NCI-H1417 (cell line): ENCODE data around the gene SLC38A6.

ENCODE experiments used
- DNase-seq, 3 experiments: peaks; one replicate each; lab custom pipeline; 2025; lab: John Stamatoyannopoulos, UW

The SLC38A6 gene

DNA sequence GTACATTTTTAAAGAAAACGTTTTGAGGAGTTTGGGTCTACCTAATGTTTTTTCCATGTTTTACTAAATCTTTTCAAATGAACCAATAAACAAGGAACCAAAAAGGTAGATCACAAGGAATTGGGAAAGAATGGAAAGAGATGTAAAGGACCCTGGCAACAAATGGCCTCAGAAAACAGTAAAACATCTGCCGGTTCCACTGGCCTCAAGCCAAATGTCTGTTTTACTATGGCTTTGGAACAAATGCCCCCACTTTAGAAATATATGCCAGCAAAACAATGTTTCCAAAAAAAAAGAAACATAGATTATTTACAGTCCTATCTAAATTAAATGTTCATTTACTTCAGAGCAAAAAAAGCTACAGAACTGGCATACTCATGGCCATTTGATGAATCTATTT lies 3.2 kb upstream of the SLC38A6 start:
- no peak for DNase-seq

DNA sequence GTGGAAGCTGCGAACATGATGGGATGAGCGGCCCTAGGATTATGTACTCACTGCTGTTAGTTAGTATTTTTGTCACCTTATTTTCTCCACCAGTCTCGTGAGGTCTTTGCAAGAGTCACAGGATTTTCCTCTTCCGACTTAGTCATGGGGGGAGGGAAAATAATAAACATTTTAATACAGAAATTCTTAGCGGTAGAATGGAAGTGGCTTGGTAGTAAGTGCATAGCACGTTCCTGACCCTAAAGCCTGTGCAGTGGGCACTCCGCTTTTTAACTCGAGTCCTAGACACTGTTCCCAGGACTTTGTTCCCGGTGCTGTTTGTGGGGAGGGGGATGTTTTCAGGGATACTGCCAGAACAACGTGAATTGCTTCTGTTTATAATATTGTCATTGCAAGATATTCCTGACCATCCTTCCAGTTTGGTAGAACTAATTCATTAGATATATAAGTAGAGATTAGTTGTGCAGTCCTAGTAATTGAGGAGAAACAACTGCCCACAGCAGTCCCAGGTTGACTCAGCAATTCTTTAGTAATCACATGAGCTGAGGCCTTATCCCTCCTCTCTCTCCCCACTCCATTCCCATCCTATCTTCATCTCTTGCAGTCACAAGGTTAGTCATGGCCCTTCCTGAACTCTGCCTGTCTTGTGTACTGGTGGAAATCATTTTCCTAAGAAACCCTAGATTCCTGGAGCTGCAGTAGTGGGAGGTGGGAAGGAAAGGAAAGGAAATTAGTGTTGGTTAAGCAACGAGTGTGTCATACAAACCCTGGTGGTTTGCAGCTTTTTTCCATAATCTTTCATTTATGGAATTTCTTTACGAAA lies 799 bp downstream of the SLC38A6 start:
- peak in 2 of 3 experiments; percentile 34 to 74 for DNase-seq

DNA sequence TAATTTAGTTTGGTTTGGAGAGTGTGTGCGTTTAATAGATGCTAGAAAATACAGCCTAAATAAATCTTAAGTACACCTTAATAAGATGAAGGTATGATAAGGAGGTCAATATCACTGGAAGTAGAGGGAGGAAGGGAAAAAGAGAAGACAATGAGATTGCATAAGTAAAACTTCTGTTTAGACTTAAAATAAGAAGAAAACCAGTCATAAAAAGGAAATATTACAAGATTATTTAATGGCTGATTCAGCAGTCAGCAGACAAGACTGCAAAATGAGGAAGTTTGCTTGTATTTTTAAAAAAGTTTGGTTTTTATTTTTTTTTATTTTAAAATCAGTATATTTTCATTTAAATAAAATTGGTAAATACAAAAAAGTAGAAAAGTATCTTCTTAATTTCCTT lies 3.2 kb downstream of the SLC38A6 start:
- DNase-seq = no peak

DNA sequence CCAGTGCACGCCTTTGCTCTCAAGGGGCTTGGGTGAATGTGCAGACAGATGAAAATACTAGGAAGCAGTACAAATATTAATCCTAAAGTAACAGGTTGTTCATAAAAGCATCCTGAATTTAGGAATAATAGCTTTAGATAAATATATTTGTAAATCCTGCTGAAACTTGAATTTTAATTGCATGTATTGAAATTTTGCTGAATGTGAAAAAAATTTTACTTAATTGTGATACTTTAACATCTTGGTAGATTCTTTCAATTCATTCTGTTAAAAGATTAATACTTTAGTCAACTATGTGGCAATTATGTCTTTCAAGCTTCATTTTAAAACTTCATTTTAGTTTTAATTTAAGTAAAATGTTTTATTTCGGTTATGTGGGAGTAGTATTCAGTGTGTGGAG lies 5.5 kb downstream of the SLC38A6 start:
- no peak for DNase-seq

DNA sequence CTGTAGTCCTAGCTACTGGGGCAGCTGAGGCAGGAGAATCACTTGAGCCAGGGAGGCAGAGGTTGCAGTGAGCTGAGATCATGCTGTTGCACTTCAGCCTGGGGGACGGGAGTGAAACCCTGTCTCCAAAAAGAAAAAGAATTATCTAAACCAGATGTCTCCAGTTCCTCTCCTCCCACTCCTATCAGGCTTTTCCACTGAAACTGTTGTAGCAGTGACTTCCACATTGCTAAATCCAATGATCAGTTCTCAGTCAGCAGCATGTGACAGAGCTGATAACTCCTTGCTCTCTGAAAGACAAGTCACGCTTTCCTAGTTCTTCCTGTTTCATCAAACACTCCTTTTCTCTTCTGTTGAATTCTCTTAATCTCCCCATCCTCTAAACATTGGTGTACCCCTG lies 8.6 kb downstream of the SLC38A6 start:
- no peak for DNase-seq

DNA sequence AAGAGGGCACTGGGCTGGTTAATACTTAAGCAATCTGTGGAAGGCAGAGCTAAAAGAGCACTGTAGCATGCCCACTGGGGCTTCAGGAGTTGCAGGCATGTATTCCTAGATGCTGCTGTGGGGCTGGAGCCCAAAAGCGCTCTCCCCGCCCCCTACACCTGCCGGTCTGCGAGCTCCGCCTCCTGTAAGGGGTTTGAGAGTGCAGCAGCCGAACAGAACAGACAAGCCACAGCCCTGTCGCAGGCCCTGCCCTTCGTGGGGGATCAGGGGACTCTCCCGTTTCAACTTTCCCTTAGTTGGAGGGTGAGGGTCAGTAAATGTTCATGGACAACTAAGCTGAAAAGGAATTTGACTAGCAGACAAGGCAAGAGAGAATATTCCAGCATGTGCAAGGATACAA lies 17.6 kb downstream of the SLC38A6 start:
- DNase-seq = no peak

DNA sequence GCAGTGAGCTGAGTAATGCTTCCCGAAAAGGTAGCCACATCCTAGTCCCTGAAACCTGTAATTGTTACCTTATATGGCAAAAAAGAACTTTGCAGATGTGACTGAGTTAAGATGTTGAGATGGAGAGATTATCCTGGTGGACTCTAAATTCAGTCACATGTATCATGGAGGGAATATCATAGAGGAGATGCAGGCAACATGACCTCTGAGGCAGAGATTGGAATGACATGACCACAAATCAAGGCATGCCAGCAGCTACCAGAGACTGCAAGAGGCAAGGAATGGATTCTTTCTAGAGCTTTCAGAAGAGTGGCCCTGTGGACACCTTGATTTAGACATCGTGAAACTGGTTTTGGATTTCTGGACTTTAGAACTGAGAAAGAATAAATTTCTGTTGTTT lies 18.5 kb downstream of the SLC38A6 start:
- no peak for DNase-seq

DNA sequence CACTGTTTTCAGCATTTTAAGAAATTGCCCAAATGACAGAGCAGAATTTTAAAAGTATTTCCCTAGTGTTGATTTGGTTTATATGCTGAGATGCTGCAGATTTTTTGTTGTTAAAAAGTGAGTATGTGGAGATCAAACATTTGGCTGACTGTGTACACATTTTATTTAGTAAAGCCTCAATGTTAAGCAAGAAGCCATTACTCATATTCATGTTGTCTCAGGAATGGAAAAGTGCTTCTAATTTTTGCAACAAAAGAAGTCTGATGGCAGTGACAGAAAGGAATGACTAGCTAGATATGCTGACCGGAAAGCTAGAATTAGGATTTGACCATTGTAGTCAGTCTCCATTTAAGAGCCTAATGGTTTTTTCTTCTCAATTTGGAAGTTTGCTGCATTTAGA lies 22.5 kb downstream of the SLC38A6 start:
- DNase-seq = no peak

DNA sequence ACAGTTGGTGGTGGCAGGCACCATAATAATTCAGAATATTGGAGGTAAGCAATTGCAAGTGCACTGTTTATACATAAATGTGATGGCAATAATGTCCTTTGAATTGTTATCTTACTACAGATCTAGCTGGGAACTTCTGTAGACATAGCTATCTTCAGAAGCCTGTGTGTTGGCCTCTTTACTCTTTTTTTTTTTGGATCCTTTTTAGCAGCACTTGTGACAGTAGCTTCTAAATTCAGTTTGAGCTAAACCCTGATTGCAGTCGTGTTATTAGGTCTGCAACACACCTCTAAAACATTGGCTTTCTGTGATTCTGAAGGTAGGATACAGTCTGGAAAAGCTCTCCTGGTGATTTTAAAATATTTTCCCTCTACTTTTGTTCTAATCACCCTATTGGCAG lies 38.5 kb downstream of the SLC38A6 start:
- no peak for DNase-seq

DNA sequence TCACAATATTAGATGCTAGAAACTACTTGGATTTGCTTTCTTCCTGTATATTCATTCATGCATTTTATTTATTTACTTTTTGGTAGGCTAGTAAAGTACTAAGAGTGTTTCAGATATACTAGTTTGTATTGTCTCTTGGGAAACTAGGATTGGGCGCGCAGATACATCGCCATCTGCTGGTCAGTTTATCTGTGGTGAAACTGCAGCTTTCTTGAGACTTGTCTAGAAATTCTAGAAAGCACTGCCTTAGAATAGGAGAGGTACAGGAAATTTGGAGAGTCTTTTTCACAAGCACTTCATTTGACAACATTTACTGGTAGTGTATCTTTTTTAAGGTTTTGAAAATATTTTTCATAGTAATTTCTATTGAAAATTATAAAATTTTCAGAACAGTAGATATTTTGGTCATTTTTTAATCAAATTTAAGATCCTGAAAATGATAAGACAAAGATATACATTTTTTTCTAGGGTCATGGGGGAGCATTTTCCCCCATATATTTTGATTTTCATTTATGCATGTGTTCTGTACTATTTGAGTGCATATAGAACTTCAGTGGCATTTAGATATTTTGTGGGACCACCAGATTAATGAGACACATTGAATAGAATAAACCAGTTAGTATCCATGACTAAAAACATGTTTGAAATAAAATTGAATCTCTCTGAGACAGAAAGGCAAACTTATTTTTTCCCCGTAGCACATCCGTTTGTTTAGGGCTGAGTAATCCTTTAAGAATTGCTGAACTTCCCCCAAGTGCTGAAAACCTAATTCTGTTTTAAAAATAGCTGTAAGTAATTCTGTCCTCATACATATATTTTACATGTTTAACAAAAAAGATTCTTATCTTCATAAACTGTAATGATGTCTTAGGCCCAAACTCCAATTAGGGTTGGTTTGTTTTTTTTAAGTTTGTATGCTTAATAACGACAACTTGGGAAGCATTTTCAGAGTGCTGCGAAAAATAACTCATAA lies 44.5 kb downstream of the SLC38A6 start:
- peak; percentile 49 to 92 (median 83) for DNase-seq

DNA sequence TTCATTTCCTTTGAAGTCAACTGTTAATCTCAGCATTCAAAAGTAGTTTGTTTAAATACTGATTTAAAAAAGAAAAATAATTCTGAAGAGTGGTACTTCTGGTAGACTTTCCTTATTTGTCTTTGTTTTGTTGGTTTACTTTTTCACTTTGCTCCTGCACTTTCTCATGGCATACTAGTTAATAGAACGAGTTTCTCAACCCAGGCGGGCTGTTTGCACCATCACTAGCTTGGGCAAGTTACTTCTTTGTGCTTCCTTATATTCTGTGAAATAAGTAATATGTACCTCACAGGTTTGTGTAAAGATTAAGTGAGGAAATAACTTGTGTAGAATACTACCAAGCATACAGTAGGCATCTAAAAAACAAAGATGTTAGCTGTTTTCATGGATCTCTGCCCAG lies 45.5 kb downstream of the SLC38A6 start:
- DNase-seq = no peak

DNA sequence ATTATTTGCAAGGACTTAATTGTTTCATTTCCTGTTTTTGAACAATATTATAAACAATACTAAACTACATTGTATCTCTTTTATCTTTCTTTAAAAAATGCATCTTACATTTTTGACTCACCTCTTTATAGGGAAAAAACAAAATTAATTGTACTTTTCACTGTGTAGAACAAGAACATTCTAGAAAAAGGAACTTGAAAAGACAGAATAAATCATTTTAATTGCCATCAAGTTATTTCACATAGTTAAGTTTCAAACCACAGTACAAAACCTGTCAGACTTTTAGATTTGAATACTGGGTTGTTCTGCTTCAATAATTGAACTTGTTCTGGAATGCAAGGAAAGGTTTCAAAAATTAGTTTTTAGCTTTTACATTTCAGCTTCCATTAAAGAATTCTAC lies 50.0 kb downstream of the SLC38A6 start:
- no peak for DNase-seq

DNA sequence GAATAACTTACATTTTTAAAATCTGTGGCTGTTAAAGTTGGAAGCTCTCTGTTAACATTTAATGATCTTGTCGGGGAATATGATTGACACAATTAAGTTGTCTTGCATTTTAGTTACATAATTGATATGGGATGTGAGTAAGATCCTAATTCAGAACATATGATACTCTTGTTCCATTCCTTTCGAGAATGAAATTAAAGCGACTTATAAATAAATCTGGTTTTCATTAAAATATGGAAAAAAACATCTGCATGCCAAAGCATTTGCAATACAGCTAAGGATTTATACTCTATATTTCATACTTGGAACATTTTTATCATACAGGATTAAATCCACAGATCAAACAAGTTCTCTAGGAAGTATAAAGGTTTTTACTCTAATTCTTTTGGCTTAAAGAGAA lies 52.0 kb downstream of the SLC38A6 start:
- DNase-seq = no peak

DNA sequence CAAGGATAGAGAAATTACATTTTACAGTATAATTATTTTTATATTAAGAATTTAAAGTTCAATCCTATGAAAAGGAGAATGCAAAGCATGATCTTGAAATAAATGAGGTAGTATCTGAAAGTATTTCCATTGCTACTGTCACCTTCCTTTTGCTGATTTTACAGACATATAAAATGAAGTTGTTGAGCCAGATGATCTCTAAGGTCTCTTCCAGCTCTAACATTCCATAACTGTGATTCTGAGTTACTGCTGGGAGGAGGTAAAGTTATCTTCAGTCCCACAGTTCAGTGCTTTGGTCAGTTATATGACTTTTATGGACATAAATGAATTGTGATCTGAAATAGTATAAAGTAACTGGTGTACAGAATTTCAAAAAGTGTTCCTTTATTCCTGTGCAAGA lies 52.8 kb downstream of the SLC38A6 start:
- DNase-seq = no peak

DNA sequence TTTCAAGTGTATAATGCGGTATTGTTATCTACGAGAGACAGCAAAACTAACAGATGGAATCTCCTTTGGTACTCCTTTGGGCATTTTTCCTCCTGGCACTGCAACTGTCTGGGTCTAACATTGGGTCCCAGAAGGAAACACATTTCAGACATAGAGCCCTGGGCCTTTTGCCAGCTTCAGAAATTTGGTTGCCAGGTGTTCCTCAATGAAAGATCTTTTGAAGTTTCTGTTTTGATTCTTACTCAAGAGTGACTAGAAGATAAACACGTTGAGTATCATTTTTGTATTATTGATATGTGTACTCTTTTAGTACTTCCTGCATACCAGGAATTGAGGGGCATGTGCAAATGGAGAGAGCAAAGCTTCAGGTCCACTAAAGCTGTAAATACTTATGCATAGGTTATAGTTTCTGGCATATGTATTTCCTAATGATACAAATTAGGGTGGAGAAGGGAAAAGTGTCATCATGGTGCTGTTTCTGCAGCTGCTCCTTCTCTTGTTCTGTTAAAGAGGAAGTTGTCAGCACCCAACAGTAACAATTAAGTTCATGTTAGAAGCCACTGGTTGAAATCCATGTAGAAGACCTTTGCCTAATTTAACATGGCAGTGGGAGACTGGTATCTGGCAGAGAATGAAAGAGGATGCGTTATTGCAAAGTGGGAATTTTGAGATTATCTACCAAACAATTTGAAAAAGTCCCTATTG lies 53.5 kb downstream of the SLC38A6 start:
- peak in 2 of 3 experiments; percentile 16 to 35 for DNase-seq

DNA sequence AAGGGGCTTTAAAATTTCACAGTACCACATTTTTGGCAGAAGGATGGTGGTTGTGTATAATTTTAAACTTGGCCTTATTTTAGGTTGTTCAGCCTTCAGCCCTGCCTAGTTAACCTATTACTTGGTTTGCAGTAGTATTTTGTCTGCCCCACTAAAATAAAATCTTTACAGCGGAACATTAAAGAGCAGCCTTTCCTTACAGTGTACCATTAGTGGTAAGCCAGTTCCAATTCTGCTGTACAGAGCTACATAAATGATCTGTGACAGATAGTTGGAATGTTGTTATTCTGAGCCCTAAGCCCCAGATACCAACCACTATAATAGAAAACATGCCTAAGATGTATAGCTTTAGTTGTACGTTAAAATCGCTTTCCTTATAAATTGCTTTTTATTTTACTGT lies 56.2 kb downstream of the SLC38A6 start:
- DNase-seq = no peak

DNA sequence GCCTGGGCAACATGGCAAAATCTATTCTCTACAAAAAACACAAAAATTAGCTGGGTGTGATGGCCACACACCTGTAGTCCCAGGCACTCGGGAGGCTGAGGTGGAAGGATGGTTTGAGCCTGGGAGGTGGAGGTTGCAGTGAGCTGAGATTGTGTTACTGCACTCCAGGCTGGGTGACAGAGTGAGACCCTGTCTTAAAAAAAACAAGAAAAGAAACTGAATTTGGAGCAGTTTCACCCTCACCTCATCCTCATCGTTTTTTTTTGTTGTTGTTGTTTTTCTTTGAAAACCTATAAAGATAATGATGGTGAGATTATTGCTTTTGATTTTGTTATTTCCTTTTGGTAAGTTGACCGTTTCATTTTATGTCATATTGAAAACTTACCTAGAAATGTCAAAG lies 60.7 kb downstream of the SLC38A6 start:
- no peak for DNase-seq

DNA sequence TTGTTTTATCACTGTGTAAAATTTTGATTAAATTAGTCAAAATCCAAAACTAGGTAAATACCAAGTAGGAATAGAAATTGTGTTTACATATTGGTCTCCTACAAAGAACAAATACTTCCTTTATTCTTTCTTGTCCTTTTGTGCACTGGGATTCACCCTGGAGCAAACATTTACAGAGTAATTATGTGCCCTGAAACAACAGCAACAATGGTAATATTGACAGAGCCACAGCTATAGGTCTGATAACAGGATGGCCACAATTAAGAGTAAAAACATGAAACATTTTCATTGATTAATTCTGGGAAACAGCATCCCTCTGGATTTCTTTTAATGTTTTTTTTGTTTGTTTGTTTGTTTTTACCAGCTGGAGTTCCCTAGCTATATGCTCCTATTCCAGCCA lies 61.2 kb downstream of the SLC38A6 start:
- DNase-seq = peak in 2 of 3 experiments; percentile 26 to 83

DNA sequence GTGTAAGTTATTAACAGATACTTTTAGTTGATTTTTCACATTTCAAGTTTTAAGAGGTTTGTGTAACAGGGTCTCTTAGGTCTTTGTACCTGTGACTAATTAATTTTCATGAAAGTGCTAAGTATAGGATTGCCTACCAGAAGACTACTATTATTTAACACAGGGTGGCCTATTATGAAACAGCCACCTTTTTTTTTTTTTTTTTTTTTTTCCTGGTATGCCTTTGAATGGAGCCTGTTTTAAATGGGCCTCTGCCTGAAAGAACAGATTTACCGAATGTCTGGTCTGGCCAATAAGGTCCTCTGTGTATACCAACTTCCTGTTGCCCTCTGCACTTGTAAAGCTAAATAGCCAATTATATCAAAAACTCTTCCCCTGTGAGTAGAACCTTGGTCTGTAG lies 62.5 kb downstream of the SLC38A6 start:
- no peak for DNase-seq

DNA sequence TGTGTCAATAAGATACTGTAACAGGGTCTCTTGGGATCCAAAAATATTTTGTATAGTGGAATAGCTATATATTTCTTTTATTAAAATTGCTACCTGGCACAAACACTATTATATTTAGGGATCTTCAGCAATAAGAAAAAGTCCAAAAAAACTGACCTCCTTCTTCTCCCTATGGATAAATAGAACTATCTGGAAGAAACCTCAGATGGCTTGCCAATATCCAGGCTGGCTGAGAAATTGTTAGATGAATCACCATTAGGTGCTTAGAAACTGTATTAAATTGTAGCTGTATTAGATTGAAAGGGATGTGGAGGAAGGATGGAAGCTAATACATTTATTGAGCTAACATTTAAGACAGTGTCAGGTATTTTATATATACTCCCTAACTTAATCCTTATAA lies 66.0 kb downstream of the SLC38A6 start:
- no peak for DNase-seq

DNA sequence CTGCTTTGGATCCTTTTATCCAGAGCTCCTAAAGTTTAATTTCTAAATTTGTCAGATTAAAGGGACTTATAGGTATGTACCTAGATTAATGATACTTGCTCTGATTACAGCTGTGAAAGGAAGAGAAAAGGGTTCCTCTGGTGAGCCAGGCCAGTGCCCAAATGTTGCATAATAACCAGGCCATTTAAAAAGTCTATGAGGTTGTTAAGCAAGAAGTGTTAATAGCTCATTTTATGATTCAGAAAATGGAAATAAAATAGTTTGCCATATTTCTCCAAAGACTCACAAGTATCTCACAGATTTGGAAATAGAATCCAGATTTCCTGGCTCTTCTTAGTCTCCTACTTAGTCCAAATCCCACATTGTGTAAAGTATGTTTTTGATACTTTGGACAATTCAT lies 67.6 kb downstream of the SLC38A6 start:
- no peak for DNase-seq

DNA sequence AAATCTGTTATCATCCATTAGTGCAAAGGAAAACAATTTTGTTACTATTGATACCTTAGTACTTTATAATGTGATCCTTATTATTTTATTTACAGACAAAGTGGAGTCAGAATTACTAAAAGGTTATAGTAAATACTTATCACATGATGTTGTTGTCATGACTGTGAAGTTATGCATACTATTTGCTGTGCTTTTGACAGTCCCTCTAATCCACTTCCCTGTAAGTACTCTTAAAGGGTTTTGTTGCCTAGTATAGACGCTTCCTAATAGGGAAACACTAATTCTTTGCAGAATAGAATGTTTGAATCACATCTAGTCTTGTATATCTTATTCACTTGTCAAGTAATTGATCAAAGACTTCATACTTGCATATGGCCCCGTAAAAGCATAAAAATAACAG lies 69.4 kb downstream of the SLC38A6 start:
- DNase-seq = no peak
